ENCODE data around the gene PIEZO2. TPM values are rescaled to one million over a fixed set of nuclear protein-coding genes. Genes with fewer than 3 reads are reported as not detected.
"Not testable (repeated sequence)": the region's sequence is repeated elsewhere in the genome, so short reads cannot be mapped to it uniquely, and the experiment has no call there.

PIEZO2 gene
- total RNA-seq, 2 experiments from 2014 or later, result not detected

DNA sequence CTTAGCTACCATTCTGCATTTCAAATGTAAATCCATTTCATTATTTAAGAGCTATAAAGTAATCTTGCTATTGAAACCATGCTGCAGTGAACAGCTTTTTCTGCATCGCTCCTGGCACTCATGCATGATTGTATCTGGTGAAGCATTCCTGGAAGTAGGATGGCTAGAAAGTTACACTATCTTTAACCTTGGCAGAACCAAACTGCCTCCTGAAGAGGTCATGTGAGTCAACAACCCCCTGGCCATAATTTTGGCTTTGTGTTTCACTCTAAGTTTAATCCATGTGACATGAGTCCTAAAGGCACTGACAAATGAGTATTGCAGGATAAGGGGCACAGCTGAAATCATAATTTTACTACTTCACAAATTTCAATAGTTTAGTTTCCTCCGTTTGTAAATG lies 526.4 kb downstream of the PIEZO2 start:
- H3K4me3 Mint-ChIP-seq, H3K36me3 Mint-ChIP-seq, H3K9me3 Mint-ChIP-seq, DNase-seq, H3K27me3 Mint-ChIP-seq, H3K27ac Mint-ChIP-seq, H3K4me1 Mint-ChIP-seq: not testable (repeated sequence)

DNA sequence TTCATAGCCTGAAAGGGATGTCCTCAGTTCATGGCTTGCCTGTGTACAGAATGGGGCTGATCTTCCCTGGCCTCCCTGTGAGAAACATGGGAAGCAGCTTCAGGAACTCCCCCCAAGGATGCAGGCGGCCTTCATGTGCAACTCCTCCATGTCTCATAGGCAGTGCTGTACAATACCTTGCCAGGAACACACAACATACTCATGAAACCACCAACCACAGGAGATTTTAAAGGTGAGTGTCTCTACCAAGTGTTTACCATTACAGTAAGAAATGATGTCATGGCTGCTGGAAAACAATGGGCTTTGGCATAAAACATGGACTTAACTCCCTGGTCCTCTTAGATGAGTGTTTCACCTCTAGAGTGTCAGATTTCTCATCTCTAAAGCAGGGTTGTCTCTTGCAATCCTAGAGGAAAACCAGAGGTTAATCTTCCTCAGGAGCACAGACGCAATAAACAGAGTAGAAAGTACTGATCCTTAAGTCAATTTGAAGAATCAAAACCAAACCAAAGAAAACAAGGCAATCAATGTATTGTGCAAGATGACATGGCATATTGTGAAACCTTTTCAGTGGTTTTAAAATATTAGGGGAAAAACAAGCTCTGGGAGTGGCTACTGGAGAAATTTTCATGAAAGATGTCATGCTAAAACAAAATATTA lies 528.6 kb downstream of the PIEZO2 start:
- not testable (repeated sequence) for H3K4me1 Mint-ChIP-seq, H3K9me3 Mint-ChIP-seq, DNase-seq, H3K27me3 Mint-ChIP-seq, H3K4me3 Mint-ChIP-seq, H3K27ac Mint-ChIP-seq, H3K36me3 Mint-ChIP-seq
